Measurements from ENCODE around the gene MGAT3. TPM values are rescaled to one million over a fixed set of nuclear protein-coding genes. Genes with fewer than 3 reads are reported as not detected.

The MGAT3 gene
- total and polyA plus RNA-seq, 12 donors: 0.42 to 6.9 (median 1.7) TPM

- WGBS, 4 donors: 82 to 93% (median 90%) methylated on average over 8 to 12 of the region's 12 CpGs
- intact Hi-C loops (cut with DNase I): loop anchor here in 1 of 2 donors (10.0 kb wide), 1 partner anchor 171 kb away; the partner anchor contains the start of gene SYNGR1
- Histone ChIP-seq H3K4me1 (replicated peaks in 1 of 2) (peaks cover 0 to 12% of the 10 kb centered on the region in 2 donors), H3K36me3 (replicated peaks in 1 of 2) (peaks cover 0 to 52% of the 10 kb centered on the region in 2 donors), H3K9me3 (replicated peaks in 1 of 3) (no peaks in the 10 kb centered on the region), H3K4me3 (no peak overlapping the region), H3K27ac (no peak overlapping the region), H3K27me3 (no peaks in the 10 kb centered on the region)
- DNase-seq: peak in 1 of 7 donors; percentile 13
- TF ChIP-seq POLR2A (IDR thresholded peaks at IDR 0.05): no peak
- TF ChIP-seq, protein P1, sequence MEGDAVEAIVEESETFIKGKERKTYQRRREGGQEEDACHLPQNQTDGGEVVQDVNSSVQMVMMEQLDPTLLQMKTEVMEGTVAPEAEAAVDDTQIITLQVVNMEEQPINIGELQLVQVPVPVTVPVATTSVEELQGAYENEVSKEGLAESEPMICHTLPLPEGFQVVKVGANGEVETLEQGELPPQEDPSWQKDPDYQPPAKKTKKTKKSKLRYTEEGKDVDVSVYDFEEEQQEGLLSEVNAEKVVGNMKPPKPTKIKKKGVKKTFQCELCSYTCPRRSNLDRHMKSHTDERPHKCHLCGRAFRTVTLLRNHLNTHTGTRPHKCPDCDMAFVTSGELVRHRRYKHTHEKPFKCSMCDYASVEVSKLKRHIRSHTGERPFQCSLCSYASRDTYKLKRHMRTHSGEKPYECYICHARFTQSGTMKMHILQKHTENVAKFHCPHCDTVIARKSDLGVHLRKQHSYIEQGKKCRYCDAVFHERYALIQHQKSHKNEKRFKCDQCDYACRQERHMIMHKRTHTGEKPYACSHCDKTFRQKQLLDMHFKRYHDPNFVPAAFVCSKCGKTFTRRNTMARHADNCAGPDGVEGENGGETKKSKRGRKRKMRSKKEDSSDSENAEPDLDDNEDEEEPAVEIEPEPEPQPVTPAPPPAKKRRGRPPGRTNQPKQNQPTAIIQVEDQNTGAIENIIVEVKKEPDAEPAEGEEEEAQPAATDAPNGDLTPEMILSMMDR (IDR thresholded peaks at IDR 0.05): no peak
Measured at GRCh38 chr22:39515266-39516050, 58.6 kb downstream of the MGAT3 start.

GRCh38 chr22:39517470-39517869 lies 60.7 kb downstream of the MGAT3 start:
- intact Hi-C loops (cut with DNase I): loop anchor here in 1 of 2 donors (10.0 kb wide), 1 partner anchor 173 kb away; the partner anchor contains the start of gene SYNGR1
- no peak overlapping the region for H3K4me3 ChIP-seq
- no peak for DNase-seq
- H3K27ac ChIP-seq: no peak overlapping the region
- H3K4me1 ChIP-seq (replicated peaks in 1 of 2): peaks cover 12 to 22% of the 10 kb centered on the region in 2 donors
- TF ChIP-seq, protein P1 (IDR thresholded peaks at IDR 0.05): no peak
- no peak for TF ChIP-seq POLR2A (IDR thresholded peaks at IDR 0.05)
- H3K36me3 ChIP-seq (replicated peaks in 1 of 2): peaks cover 0 to 47% of the 10 kb centered on the region in 2 donors
- WGBS, 4 donors: 65 to 82% (median 79%) methylated on average over 3 of the region's 3 CpGs
- no peaks in the 10 kb centered on the region for H3K9me3 ChIP-seq (replicated peaks in 1 of 3)
- H3K27me3 ChIP-seq: no peaks in the 10 kb centered on the region

DNA sequence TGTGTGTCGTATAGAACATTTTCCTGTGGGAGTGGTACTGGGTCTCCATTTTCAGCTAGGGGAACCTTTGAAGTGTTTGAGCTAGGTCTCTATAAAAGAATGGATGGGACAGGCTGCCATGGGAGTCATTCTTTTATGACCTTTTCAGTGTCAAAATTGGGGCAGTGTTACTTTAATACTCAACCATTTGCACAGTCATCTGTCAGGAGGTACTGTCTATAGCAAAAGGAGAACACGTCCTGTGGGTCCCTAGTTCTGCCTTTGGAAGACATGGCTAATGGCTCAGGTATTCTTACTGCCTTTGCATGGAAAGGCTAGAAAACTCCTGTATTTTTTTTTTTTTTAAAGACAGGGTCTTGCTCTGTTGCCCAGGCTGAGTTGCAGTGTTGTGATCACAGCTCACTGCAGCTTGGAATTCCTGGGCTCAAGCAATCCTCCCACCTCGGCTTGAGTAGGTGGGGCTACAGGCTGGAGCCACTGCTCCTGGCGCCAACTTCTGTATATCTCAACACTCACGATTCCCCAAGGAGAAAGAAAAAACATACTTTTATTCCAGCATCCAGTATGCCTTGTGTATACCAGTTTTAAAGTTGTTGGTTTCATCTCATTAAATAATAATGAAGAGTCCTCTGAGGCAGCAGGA lies 61.5 kb downstream of the MGAT3 start:
- no peak overlapping the region for H3K4me3 ChIP-seq
- intact Hi-C loops (cut with DNase I): loop anchor here in 1 of 2 donors (2.0 to 10.0 kb wide), 2 partner anchors 15 to 173 kb away; partner anchors contain the start of genes MIEF1 and SYNGR1
- H3K4me1 ChIP-seq (replicated peaks in 1 of 2): peaks cover 20 to 30% of the 10 kb centered on the region in 2 donors
- no peaks in the 10 kb centered on the region for H3K27me3 ChIP-seq
- TF ChIP-seq, protein P1 (IDR thresholded peaks at IDR 0.05): no peak
- no peak for TF ChIP-seq POLR2A (IDR thresholded peaks at IDR 0.05)
- 56 to 63% (median 60%) methylated on average over 5 of the region's 5 CpGs for WGBS, 4 donors
- H3K36me3 ChIP-seq (replicated peaks in 1 of 2): peaks cover 0 to 47% of the 10 kb centered on the region in 2 donors
- no peaks in the 10 kb centered on the region for H3K9me3 ChIP-seq (replicated peaks in 1 of 3)
- peak in 1 of 7 donors; percentile 11 for DNase-seq
- H3K27ac ChIP-seq: peak overlapping the region in 2 of 5 donors; percentile 98 to 99

All from adrenal gland (tissue), 12 donors.